NCI-H1694 (cell line): Measurements from ENCODE around the gene CHURC1.
"Not testable (repeated sequence)": the region's sequence is repeated elsewhere in the genome, so short reads cannot be mapped to it uniquely, and the experiment has no call there.

Experiments
- DNase-seq: peaks from one replicate; lab custom pipeline; 2025; lab: John Stamatoyannopoulos, UW

The CHURC1 gene

GRCh38 chr14:64910847-64911495, 3.3 kb upstream of the CHURC1 start:
- DNase-seq, result peak; percentile 15

GRCh38 chr14:64912261-64912660, 2.0 kb upstream of the CHURC1 start:
- DNase-seq, result no peak

- not testable (repeated sequence) for DNase-seq
These were observed 778 bp upstream of the CHURC1 start for GRCh38 chr14:64913477-64913876.

GRCh38 chr14:64915029-64915424, 772 bp downstream of the CHURC1 start:
- DNase-seq, result no peak

GRCh38 chr14:64915797-64916196, 1.5 kb downstream of the CHURC1 start:
- no peak for DNase-seq

GRCh38 chr14:64918216-64918615, 4.0 kb downstream of the CHURC1 start:
- DNase-seq, result no peak

- no peak for DNase-seq
These were observed 5.0 kb downstream of the CHURC1 start for GRCh38 chr14:64919215-64919614.

- no peak for DNase-seq
These were observed 5.4 kb downstream of the CHURC1 start for GRCh38 chr14:64919618-64920017.

- no peak for DNase-seq
These were observed 6.2 kb downstream of the CHURC1 start for GRCh38 chr14:64920465-64920864.

- DNase-seq, result no peak
These were observed 8.8 kb downstream of the CHURC1 start for GRCh38 chr14:64923015-64923414.

GRCh38 chr14:64926398-64926995, 12.2 kb downstream of the CHURC1 start:
- no peak for DNase-seq

- no peak for DNase-seq
These were observed 12.8 kb downstream of the CHURC1 start for GRCh38 chr14:64927031-64927430.

GRCh38 chr14:64928239-64929013, 14.2 kb downstream of the CHURC1 start:
- DNase-seq, result no peak

GRCh38 chr14:64929014-64929359, 14.7 kb downstream of the CHURC1 start:
- no peak for DNase-seq

- DNase-seq, result no peak
These were observed 16.0 kb downstream of the CHURC1 start for GRCh38 chr14:64930085-64930843.

- no peak for DNase-seq
These were observed 16.9 kb downstream of the CHURC1 start for GRCh38 chr14:64931123-64931522.

GRCh38 chr14:64932231-64932630, 18.0 kb downstream of the CHURC1 start:
- DNase-seq, result no peak

- no peak for DNase-seq
These were observed 20.2 kb downstream of the CHURC1 start for GRCh38 chr14:64934338-64934929.

GRCh38 chr14:64935508-64935907, 21.3 kb downstream of the CHURC1 start:
- DNase-seq, result no peak

- no peak for DNase-seq
These were observed 23.0 kb downstream of the CHURC1 start for GRCh38 chr14:64937171-64937820.

GRCh38 chr14:64937821-64938193, 23.6 kb downstream of the CHURC1 start:
- DNase-seq, result no peak
